Loucy (cell line): Measurements from ENCODE around the gene TAF13.

ENCODE experiments used
- CTCF ChIP-seq: fragments of 200-600 bp; sonication (generic); conservative IDR thresholded peaks from 2 replicates; pipeline ENCODE4 v1.5.1; 2014; ENCODE audit warnings: mild to moderate bottlenecking, antibody characterized with exemption, low read length
- EZH2phosphoT487 ChIP-seq: fragments of 200-600 bp; IDR thresholded peaks from 2 replicates; pipeline ENCODE4 v1.6.1; 2018; ENCODE audit warnings: antibody characterized with exemption, mild to moderate bottlenecking, moderate library complexity, borderline replicate concordance

DNA sequence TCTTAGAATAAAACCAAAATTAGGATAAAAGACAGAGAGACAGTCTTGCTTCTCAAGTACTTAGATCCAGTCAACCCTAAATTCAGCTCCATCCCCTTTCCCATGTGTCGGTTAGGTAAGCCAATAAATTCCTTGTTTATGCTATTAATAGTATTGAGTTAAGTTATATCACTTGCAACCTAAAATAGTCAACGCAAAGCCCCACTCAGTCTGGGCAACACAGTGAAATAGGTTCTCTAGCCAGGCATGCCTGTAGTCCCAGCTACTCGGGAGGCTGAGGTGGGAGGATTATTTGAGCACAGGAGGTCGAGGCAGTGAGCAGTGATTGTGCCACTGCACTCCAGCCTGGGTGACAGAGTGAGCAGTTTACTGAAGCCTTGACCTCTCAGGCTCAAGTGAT, 14.6 kb downstream of the TAF13 start:
- TF ChIP-seq CTCF (no peak), EZH2phosphoT487 (no peak)
